Hematopoietic multipotent progenitor cell treated with erythropoietin and hydrocortisone succinate and interleukin-3 and kit ligand, for 15 days (in vitro differentiated cells): Measurements from ENCODE around the gene DNAI2.
"Not testable (repeated sequence)": the region's sequence is repeated elsewhere in the genome, so short reads cannot be mapped to it uniquely, and the experiment has no call there.

Experiments used
- DNase-seq: peaks from one replicate; pipeline ENCODE4 v3.0.0-alpha.2; 2015; ENCODE audit warnings: low spot score

Gene DNAI2

GRCh38 chr17:74244548-74244947, 29.5 kb upstream of the DNAI2 start:
- DNase-seq: no peak

GRCh38 chr17:74245145-74245831, 28.7 kb upstream of the DNAI2 start:
- no peak for DNase-seq

- no peak for DNase-seq
Measured at GRCh38 chr17:74245871-74246270, 28.2 kb upstream of the DNAI2 start.

- DNase-seq: no peak
Measured at GRCh38 chr17:74249590-74250270, 24.3 kb upstream of the DNAI2 start.

- no peak for DNase-seq
Measured at GRCh38 chr17:74250324-74250995, 23.6 kb upstream of the DNAI2 start.

GRCh38 chr17:74251051-74251450, 23.0 kb upstream of the DNAI2 start:
- DNase-seq: no peak

GRCh38 chr17:74251569-74251968, 22.5 kb upstream of the DNAI2 start:
- no peak for DNase-seq

- no peak for DNase-seq
Measured at GRCh38 chr17:74252211-74252610, 21.8 kb upstream of the DNAI2 start.

- DNase-seq: no peak
Measured at GRCh38 chr17:74253036-74253435, 21.0 kb upstream of the DNAI2 start.

GRCh38 chr17:74257311-74257710, 16.7 kb upstream of the DNAI2 start:
- DNase-seq: no peak

- no peak for DNase-seq
Measured at GRCh38 chr17:74259667-74260524, 14.1 kb upstream of the DNAI2 start.

- DNase-seq: no peak
Measured at GRCh38 chr17:74260525-74260850, 13.5 kb upstream of the DNAI2 start.

GRCh38 chr17:74262601-74263000, 11.4 kb upstream of the DNAI2 start:
- no peak for DNase-seq

- not testable (repeated sequence) for DNase-seq
Measured at GRCh38 chr17:74267054-74267453, 7.0 kb upstream of the DNAI2 start.

GRCh38 chr17:74267579-74267978, 6.5 kb upstream of the DNAI2 start:
- no peak for DNase-seq

- no peak for DNase-seq
Measured at GRCh38 chr17:74267987-74268499, 6.0 kb upstream of the DNAI2 start.

- no peak for DNase-seq
Measured at GRCh38 chr17:74268558-74268957, 5.5 kb upstream of the DNAI2 start.

- no peak for DNase-seq
Measured at GRCh38 chr17:74270333-74270732, 3.7 kb upstream of the DNAI2 start.

- peak; percentile 28 for DNase-seq
Measured at GRCh38 chr17:74271281-74271680, 2.8 kb upstream of the DNAI2 start.

GRCh38 chr17:74271901-74272561, 2.0 kb upstream of the DNAI2 start:
- DNase-seq: no peak

GRCh38 chr17:74272731-74273201, 1.3 kb upstream of the DNAI2 start:
- no peak for DNase-seq
